GM18499 (cell line): ENCODE results near the gene CEP57.
A peak's percentile ranks its signal among the peaks of the same experiment; 100 is the strongest.

Experiments used
- ATAC-seq: cut with Tn5 transposase; IDR thresholded peaks from one replicate; pipeline ENCODE4 v1.9.1; 2021; ENCODE audit warnings: moderate number of reproducible peaks; ENCODE audit not compliant: insufficient read depth, unreplicated experiment

Gene CEP57

GRCh38 chr11:95790123-95790932 is at the start of gene CEP57:
TSS of gene CEP57 (plus strand) at chr11:95790498. CDS start at chr11:95790699, 201 bp downstream.
- ATAC-seq, result peak; percentile 55

GRCh38 chr11:95750101-95750500 is 40.2 kb upstream of the CEP57 start:
- ATAC-seq, result no peak

- no peak for ATAC-seq
Observed at GRCh38 chr11:95751515-95751914, 38.8 kb upstream of the CEP57 start.

- no peak for ATAC-seq
Observed at GRCh38 chr11:95760941-95761340, 29.4 kb upstream of the CEP57 start.

- ATAC-seq, result no peak
Observed at GRCh38 chr11:95762534-95762933, 27.8 kb upstream of the CEP57 start.

- ATAC-seq, result no peak
Observed at GRCh38 chr11:95764267-95764898, 25.9 kb upstream of the CEP57 start.

GRCh38 chr11:95766701-95767100 is 23.6 kb upstream of the CEP57 start:
- ATAC-seq, result no peak

GRCh38 chr11:95767498-95767897 is 22.8 kb upstream of the CEP57 start:
- no peak for ATAC-seq

- ATAC-seq, result no peak
Observed at GRCh38 chr11:95768521-95768920, 21.8 kb upstream of the CEP57 start.

- ATAC-seq, result no peak
Observed at GRCh38 chr11:95776859-95777258, 13.4 kb upstream of the CEP57 start.

- ATAC-seq, result no peak
Observed at GRCh38 chr11:95778699-95779098, 11.6 kb upstream of the CEP57 start.

- ATAC-seq, result no peak
Observed at GRCh38 chr11:95780544-95780943, 9.8 kb upstream of the CEP57 start.

GRCh38 chr11:95788921-95789505 is 1.3 kb upstream of the CEP57 start:
- no peak for ATAC-seq

GRCh38 chr11:95789506-95790122 is 684 bp upstream of the CEP57 start, which contains the start of gene FAM76B:
TSS of gene FAM76B (minus strand) at chr11:95789782. CDS start at chr11:95789478, 304 bp downstream.
- ATAC-seq, result peak; percentile 46

GRCh38 chr11:95790933-95791708 is 823 bp downstream of the CEP57 start:
- no peak for ATAC-seq

GRCh38 chr11:95791709-95792033 is 1.4 kb downstream of the CEP57 start:
- no peak for ATAC-seq

GRCh38 chr11:95792200-95792599 is 1.9 kb downstream of the CEP57 start:
- ATAC-seq, result no peak

GRCh38 chr11:95792700-95793099 is 2.4 kb downstream of the CEP57 start:
- no peak for ATAC-seq

GRCh38 chr11:95793116-95793515 is 2.8 kb downstream of the CEP57 start:
- ATAC-seq, result no peak

- no peak for ATAC-seq
Observed at GRCh38 chr11:95794086-95794485, 3.8 kb downstream of the CEP57 start.
